GM23248 (cell line): Measurements from ENCODE around the gene SF3A2. TPM values are rescaled to one million over a fixed set of nuclear protein-coding genes. Genes with fewer than 3 reads are reported as not detected.

Experiments used
- DNase-seq: peaks from one replicate; pipeline ENCODE4 v3.0.0-alpha.2; 2015
- H2AFZ ChIP-seq: fragments of 200-600 bp; sonication (generic); 2 replicates; pipeline ENCODE4 v1.6.1; 2016; ENCODE audit warnings: antibody characterized with exemption
- H3F3A ChIP-seq: fragments of 200-600 bp; sonication (generic); 2 replicates; pipeline ENCODE4 v1.6.1; 2016; ENCODE audit warnings: mild to moderate bottlenecking, antibody characterized with exemption, mixed run types; ENCODE audit not compliant: insufficient read depth
- H3K27ac ChIP-seq: fragments of 200-600 bp; sonication (generic); 2 replicates; pipeline ENCODE4 v1.5.1; 2016; ENCODE audit warnings: mild to moderate bottlenecking
- H3K27me3 ChIP-seq: fragments of 200-600 bp; sonication (generic); replicated peaks from 2 replicates; pipeline ENCODE4 v1.6.1; 2016; ENCODE audit warnings: mild to moderate bottlenecking; ENCODE audit not compliant: insufficient read depth
- H3K36me3 ChIP-seq: fragments of 200-600 bp; sonication (generic); 2 replicates; pipeline ENCODE4 v1.6.1; 2016; ENCODE audit warnings: low read depth, mild to moderate bottlenecking
- H3K4me1 ChIP-seq: fragments of 200-600 bp; sonication (generic); 2 replicates; pipeline ENCODE4 v1.6.1; 2016; ENCODE audit warnings: mild to moderate bottlenecking; ENCODE audit not compliant: insufficient read depth
- H3K4me2 ChIP-seq: fragments of 200-600 bp; sonication (generic); one replicate; pipeline ENCODE4 v1.6.1; 2016; ENCODE audit warnings: mild to moderate bottlenecking; ENCODE audit not compliant: unreplicated experiment
- H3K4me3 ChIP-seq: fragments of 200-600 bp; sonication (generic); 2 replicates; pipeline ENCODE4 v1.5.1; 2016; ENCODE audit warnings: mild to moderate bottlenecking
- H3K79me2 ChIP-seq: fragments of 200-600 bp; sonication (generic); 2 replicates; pipeline ENCODE4 v1.6.1; 2016; ENCODE audit warnings: mild to moderate bottlenecking; ENCODE audit not compliant: insufficient read depth
- H3K9ac ChIP-seq: fragments of 200-600 bp; sonication (generic); 2 replicates; pipeline ENCODE4 v1.6.1; 2016; ENCODE audit warnings: mild to moderate bottlenecking
- H3K9me2 ChIP-seq: fragments of 200-600 bp; sonication (generic); 2 replicates; pipeline ENCODE4 v1.6.1; 2016; ENCODE audit warnings: mixed run types, mild to moderate bottlenecking, moderate library complexity; ENCODE audit not compliant: insufficient read depth
- H3K9me3 ChIP-seq: fragments of 200-600 bp; sonication (generic); one replicate; pipeline ENCODE4 v1.6.1; 2017; ENCODE audit warnings: low read depth
- H4K20me1 ChIP-seq: fragments of 200-600 bp; sonication (generic); 2 replicates; pipeline ENCODE4 v1.6.0; 2016; ENCODE audit not compliant: insufficient read depth
- EZH2 ChIP-seq: fragments of 200-600 bp; sonication (generic); IDR thresholded peaks from 2 replicates; pipeline ENCODE4 v1.6.1; 2018; ENCODE audit warnings: antibody characterized with exemption, mild to moderate bottlenecking; ENCODE audit not compliant: insufficient read depth, poor library complexity, severe bottlenecking
- EZH2phosphoT487 ChIP-seq: fragments of 200-600 bp; sonication (generic); IDR thresholded peaks from 2 replicates; pipeline ENCODE4 v1.6.1; 2018; ENCODE audit warnings: antibody characterized with exemption, moderate library complexity, mild to moderate bottlenecking, low read depth; ENCODE audit not compliant: insufficient read depth
- WGBS, 2 experiments: methylation state at CpG; one replicate each; pipeline ENCODE4 v1.1.6; 2015 to 2017; ENCODE audit warnings: low lambda C conversion rate in 2 of 2, low coverage in 1 of 2; ENCODE audit errors: missing lambda C conversion rate in 2 of 2; 5-methylcytosine and 5-hydroxymethylcytosine counted together
- in situ Hi-C: fragments of 300-500 bp; cut with MboI; formaldehyde crosslinking; loops from 2 replicates; pipeline ENCODE4 v1.15.0; 2020
- polyA plus RNA-seq: library from polyadenylated mRNA; unstranded; fragments of >200 nt; fragmentation: Nextera tagmentation; extraction: Ambion mirVana; gene quantifications from 2 replicates; pipeline ENCODE4 v1.2.1, GENCODE V29; 2016
- total RNA-seq: library from RNA; depleted of rRNA; stranded (reverse); fragments of >200 nt; shearing (Covaris generic); gene quantifications from 2 replicates; pipeline ENCODE4 v1.2.3, GENCODE V29; 2014

SF3A2 gene
- total and polyA plus RNA-seq, 2 experiments from 2014 or later = 16.8 to 26.7 TPM

- peaks cover 5% of the 10 kb centered on the region; the same call in 1 of the 2 replicates for H3F3A ChIP-seq
- no peaks in the 10 kb centered on the region for H3K4me1 ChIP-seq
- peaks cover 5% of the 10 kb centered on the region; the same call in 1 of the 2 replicates for H3K79me2 ChIP-seq
- H3K36me3 ChIP-seq = peaks cover 2% of the 10 kb centered on the region; the same call in 1 of the 2 replicates
- DNase-seq = no peak
- WGBS, 2 experiments = 93 to 94% methylated on average over 41 to 59 of the region's 59 CpGs
- no peaks in the 10 kb centered on the region for H3K9me3 ChIP-seq
- in situ Hi-C loops = no loop called here
- no peaks in the 10 kb centered on the region for H3K27me3 ChIP-seq
- no peak overlapping the region for H2AFZ ChIP-seq
- H3K4me2 ChIP-seq = no peak overlapping the region
- no peak overlapping the region for H3K27ac ChIP-seq
- H4K20me1 ChIP-seq = no peaks in the 10 kb centered on the region
- H3K9me2 ChIP-seq = no peaks in the 10 kb centered on the region
- TF ChIP-seq EZH2 (no peak), EZH2phosphoT487 (no peak)
- H3K9ac ChIP-seq = no peak overlapping the region
- no peak overlapping the region for H3K4me3 ChIP-seq
Observed at GRCh38 chr19:2226051-2226839, 10.4 kb upstream of the SF3A2 start.

GRCh38 chr19:2226840-2227360 lies 9.7 kb upstream of the SF3A2 start:
- Histone ChIP-seq H3K9me3 (no peaks in the 10 kb centered on the region), H3K9me2 (no peaks in the 10 kb centered on the region), H3K27me3 (no peaks in the 10 kb centered on the region), H3K27ac (no peak overlapping the region), H3K79me2 (peaks cover 10% of the 10 kb centered on the region), H3K36me3 (peaks cover 2% of the 10 kb centered on the region; the same call in 1 of the 2 replicates), H4K20me1 (no peaks in the 10 kb centered on the region), H3K9ac (no peak overlapping the region), H3F3A (peaks cover 11% of the 10 kb centered on the region; the same call in 1 of the 2 replicates), H3K4me2 (no peak overlapping the region), H2AFZ (no peak overlapping the region), H3K4me3 (no peak overlapping the region), H3K4me1 (no peaks in the 10 kb centered on the region)
- in situ Hi-C loops = no loop called here
- no peak for DNase-seq
- TF ChIP-seq EZH2 (no peak), EZH2phosphoT487 (no peak)
- 95 to 96% methylated on average over 29 to 53 of the region's 53 CpGs for WGBS, 2 experiments

- no peak for TF ChIP-seq EZH2phosphoT487
- no peak for TF ChIP-seq EZH2
- WGBS, 2 experiments = 95 to 97% methylated on average over 8 to 67 of the region's 67 CpGs
- Histone ChIP-seq H3K36me3 (peaks cover 2% of the 10 kb centered on the region; the same call in 1 of the 2 replicates), H3K79me2 (peaks cover 17% of the 10 kb centered on the region), H3K9me2 (no peaks in the 10 kb centered on the region), H3F3A (peaks cover 15% of the 10 kb centered on the region; the same call in 1 of the 2 replicates), H3K4me3 (no peak overlapping the region), H3K4me1 (no peaks in the 10 kb centered on the region), H3K27me3 (no peaks in the 10 kb centered on the region), H3K9ac (no peak overlapping the region), H3K9me3 (no peaks in the 10 kb centered on the region), H3K4me2 (no peak overlapping the region), H3K27ac (no peak overlapping the region), H4K20me1 (no peaks in the 10 kb centered on the region), H2AFZ (no peak overlapping the region)
- in situ Hi-C loops = no loop called here
- DNase-seq = no peak
Observed at GRCh38 chr19:2227415-2228156, 9.0 kb upstream of the SF3A2 start.
